ENCODE results near the gene TTC19.

DNA sequence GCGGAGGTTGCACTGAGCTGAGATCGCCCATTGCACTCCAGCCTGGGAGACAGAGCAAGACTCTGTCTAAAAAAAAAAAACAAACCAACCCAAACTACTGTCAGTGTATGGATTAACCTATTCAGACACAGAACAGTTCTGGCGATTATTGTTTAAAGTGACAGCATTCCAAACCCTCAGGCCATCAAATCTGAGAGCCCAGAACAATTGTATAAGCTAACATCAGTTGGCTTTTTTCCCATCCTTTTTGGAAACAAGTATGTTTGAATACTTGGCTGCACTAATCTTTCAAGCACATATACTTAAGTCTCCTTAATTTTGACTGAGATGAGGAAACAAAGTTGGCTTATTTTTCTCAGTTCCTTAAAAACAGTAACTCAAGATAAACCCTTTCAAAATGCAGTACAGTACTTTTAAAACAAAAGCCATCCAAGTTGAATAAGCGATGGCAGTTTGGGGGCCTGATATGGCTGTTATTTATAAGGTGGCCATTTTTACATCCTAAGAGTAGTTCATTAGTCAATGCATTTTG is 1.5 kb upstream of the TTC19 start:
- TF ChIP-seq CTCF (IDR thresholded peaks at IDR 0.05) (no peak), POLR2A (IDR thresholded peaks at IDR 0.05) (no peak)

Measured in Peyer's patch (tissue), 4 donors.